Activated CD8-positive, alpha-beta memory T cell treated with anti-CD3 and anti-CD28 coated beads for 36 hours (primary cell): Measurements from ENCODE around the gene RSPH1. TPM values are rescaled to one million over a fixed set of nuclear protein-coding genes. Genes with fewer than 3 reads are reported as not detected.

Experiments used
- CTCF ChIA-PET: fragments of 350-600 bp; sonication (Branson Sonifier 250); formaldehyde crosslinking; loops from one replicate; lab custom pipeline; 2021; ENCODE audit warnings: antibody characterized with exemption; lab: Charles Lee
- POLR2A ChIA-PET: fragments of 350-600 bp; sonication (Branson Sonifier 250); formaldehyde crosslinking; loops from one replicate; lab custom pipeline; 2021; ENCODE audit warnings: antibody characterized with exemption; lab: Charles Lee
- total RNA-seq, 2 experiments: library from RNA; stranded (reverse); gene quantifications; one replicate each; pipeline ENCODE4 v1.2.3, GENCODE V29; 2021

Gene RSPH1
- total RNA-seq, 2 experiments from 2014 or later = not detected

GRCh38 chr21:42533306-42533962 is 37.4 kb upstream of the RSPH1 start:
- ChIA-PET POLR2A (no interaction called here), CTCF (no interaction called here)

DNA sequence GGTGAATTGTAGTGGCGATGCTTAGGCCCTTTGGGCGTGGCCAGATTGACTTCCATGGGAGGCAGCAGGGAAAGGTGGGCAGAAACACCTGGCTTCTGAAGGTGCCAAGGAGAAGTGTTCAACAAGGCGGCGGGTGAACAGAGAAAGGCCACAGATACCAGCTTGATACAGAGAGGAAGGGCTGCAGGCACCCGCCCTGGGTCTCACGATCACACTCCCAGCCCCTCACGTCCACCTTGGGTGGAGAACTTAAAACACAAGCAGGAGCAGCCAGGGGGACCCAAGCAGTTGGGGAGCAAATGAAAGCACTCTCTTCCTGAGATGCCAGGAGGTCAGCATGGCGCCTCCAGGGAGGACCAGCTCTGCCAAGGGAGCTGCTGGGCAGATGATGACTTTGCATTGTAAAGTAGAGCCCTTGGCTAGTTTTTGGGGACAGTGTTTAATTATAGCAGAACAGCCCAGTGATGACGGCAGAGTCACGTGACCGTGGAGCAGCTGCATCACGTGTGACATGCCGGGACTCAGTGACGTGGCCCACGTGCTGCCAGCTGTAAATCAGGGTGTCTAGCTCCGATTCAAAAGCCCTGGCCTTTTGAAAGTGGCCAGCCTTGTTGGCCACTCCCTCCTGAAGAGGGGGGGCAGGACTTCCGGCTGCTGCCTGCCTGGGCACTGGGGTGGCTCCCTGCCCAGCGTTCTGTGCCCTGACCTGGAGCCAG is 36.6 kb upstream of the RSPH1 start:
- ChIA-PET POLR2A (no interaction called here), CTCF (no interaction called here)

DNA sequence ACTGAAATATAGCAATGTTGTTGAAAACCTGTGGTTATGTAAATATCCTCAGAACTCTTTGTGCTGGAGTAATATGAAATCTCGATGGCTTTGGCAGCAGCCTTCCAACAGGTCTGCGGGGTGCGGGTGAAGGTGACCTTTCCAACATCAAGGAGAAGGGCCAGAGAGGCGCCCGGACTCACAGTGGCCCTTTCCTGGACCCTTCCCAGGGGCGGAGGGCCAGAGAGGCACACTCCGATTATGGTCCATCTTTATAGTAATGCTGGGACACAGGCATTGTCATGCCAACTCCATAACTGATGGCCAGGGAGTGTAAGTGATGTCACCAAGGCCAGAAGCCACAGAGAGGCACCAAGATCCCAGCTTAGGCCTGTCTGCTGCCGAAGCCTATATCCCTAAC is 35.7 kb upstream of the RSPH1 start:
- ChIA-PET CTCF (no interaction called here), POLR2A (no interaction called here)

DNA sequence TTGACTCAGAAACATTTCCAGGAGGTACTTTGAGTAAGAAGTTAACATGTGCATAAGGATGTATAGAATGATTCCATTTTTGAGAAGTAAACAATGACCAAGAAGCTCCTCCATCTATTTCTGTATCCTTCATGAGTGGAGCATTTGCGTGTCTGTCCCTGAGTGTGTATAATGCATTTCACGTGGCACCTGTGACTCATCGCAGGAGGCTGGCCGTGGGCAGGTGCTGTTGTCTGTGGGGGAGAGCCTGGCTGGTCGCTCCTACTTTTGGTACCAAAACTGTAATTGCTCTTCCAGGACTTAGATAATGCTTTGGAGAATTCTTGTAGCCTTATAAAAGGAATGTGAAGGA is 34.1 kb upstream of the RSPH1 start:
- POLR2A ChIA-PET = no interaction called here

DNA sequence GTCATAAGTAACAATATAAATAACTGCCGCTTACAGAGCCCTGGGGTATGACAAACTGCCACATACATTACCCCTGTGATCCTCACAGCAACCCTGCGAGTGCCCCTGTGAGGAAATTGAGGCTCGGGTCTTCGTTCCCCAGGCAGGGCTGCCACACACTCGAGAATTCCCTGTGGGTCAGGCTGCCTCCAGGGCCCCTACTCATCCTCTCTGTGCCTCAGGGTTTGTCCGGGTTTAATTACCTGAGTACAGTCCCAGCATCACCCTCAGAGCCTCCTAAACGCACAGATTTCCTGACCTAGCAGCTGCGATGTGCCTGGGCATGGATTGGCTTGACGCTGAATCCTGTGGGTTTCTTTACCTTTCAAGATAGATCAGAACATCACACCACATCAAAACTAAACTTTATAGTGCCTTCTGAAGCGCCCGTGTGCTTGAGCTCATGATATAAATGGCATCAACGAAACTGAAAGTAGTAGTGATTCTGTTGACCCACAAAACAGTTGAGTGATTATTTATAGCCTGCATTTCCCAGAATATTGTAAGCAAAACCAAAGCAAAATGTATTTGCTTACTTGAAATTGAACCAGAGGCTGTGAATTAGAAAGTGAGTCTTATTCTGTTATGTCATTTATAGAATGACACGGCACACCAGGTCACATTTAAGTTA is 31.6 kb upstream of the RSPH1 start:
- CTCF ChIA-PET = interaction anchor here (0.8 to 1.2 kb wide), 4 partner anchors 15 to 123 kb away, joined by 3 to 4 read pairs (median 4); no protein-coding TSS in a partner anchor
- POLR2A ChIA-PET = interaction anchor here (0.5 to 2.3 kb wide), 4 partner anchors 13 to 123 kb away, joined by 3 to 10 read pairs (median 8); partner anchors contain the start of gene SLC37A1

More for the DNA sequence above, 34.1 kb upstream of the RSPH1 start:
- CTCF ChIA-PET = interaction anchor here (1.0 kb wide), 1 partner anchor 8 kb away, joined by 3 read pairs; no protein-coding TSS in a partner anchor

DNA sequence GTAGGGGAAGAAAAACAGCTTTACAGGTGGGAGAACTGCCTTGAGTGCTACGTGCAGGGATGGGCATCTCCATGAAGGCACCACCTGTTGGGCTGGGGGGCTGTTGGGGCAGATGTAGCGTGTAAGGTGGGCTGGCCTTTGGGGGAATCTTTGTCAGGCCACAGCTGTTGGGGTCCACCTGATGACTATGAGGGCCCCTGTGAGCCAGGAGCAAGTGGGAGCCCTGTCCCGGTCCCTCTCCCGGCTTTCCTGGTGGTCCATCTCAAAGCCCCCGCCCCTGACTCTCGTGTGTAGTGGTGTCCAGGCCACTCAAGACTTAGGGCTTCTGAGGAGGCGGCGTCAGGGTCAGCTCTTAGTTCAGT is 31.1 kb upstream of the RSPH1 start:
- POLR2A ChIA-PET = interaction anchor here (0.5 to 2.3 kb wide), 5 partner anchors 13 to 122 kb away, joined by 3 to 10 read pairs (median 7); partner anchors contain the start of gene SLC37A1
- CTCF ChIA-PET = interaction anchor here (1.0 to 1.2 kb wide), 3 partner anchors 14 to 123 kb away, joined by 3 to 4 read pairs (median 4); no protein-coding TSS in a partner anchor

- POLR2A ChIA-PET = interaction anchor here (0.7 to 2.3 kb wide), 4 partner anchors 12 to 122 kb away, joined by 3 to 8 read pairs (median 3); partner anchors contain the start of gene SLC37A1
- CTCF ChIA-PET = interaction anchor here (1.0 to 1.1 kb wide), 2 partner anchors 12 to 14 kb away, joined by 3 to 4 read pairs; no protein-coding TSS in a partner anchor
Observed at GRCh38 chr21:42526379-42526727, 30.3 kb upstream of the RSPH1 start.

- POLR2A ChIA-PET = interaction anchor here (1.0 kb wide), 1 partner anchor 12 kb away, joined by 3 read pairs; the partner anchor contains the start of gene SLC37A1
- CTCF ChIA-PET = interaction anchor here (1.0 kb wide), 1 partner anchor 11 kb away, joined by 3 read pairs; no protein-coding TSS in a partner anchor
Observed at GRCh38 chr21:42525676-42526378, 29.8 kb upstream of the RSPH1 start.

- CTCF ChIA-PET = interaction anchor here (0.9 kb wide), 1 partner anchor 12 kb away, joined by 3 read pairs; no protein-coding TSS in a partner anchor
- POLR2A ChIA-PET = interaction anchor here (1.0 kb wide), 1 partner anchor 11 kb away, joined by 3 read pairs; the partner anchor contains the start of gene SLC37A1
Observed at GRCh38 chr21:42525029-42525581, 29.1 kb upstream of the RSPH1 start.

GRCh38 chr21:42524341-42525028 is 28.5 kb upstream of the RSPH1 start:
- ChIA-PET POLR2A (interaction anchor here (1.1 kb wide), 1 partner anchor 10 kb away, joined by 4 read pairs; no protein-coding TSS in a partner anchor), CTCF (interaction anchor here (0.9 kb wide), 1 partner anchor 12 kb away, joined by 3 read pairs; no protein-coding TSS in a partner anchor)

GRCh38 chr21:42523941-42524340 is 27.9 kb upstream of the RSPH1 start:
- CTCF ChIA-PET = interaction anchor here (0.9 kb wide), 1 partner anchor 13 kb away, joined by 3 read pairs; no protein-coding TSS in a partner anchor
- POLR2A ChIA-PET = interaction anchor here (1.1 kb wide), 1 partner anchor 9 kb away, joined by 4 read pairs; no protein-coding TSS in a partner anchor

DNA sequence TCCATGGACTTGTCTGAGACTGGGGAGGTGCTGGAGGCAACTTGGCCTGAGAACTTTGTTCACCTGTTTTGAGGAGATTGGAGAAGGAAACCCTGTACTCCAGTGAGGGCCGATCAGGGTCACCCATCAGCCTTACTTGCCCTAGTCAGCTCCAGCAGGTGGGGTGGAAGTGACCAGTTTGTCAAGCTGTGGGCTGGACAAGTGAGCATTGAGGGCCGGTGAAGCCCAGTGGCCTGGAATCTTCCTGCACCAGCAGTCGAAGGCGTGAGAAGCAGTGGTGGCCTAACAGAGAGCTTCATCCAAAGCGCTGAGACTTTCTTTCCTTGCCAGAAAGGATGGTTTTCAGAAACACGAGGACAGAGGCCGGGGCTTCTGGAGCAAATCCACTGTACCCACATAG is 27.2 kb upstream of the RSPH1 start:
- POLR2A ChIA-PET = no interaction called here

DNA sequence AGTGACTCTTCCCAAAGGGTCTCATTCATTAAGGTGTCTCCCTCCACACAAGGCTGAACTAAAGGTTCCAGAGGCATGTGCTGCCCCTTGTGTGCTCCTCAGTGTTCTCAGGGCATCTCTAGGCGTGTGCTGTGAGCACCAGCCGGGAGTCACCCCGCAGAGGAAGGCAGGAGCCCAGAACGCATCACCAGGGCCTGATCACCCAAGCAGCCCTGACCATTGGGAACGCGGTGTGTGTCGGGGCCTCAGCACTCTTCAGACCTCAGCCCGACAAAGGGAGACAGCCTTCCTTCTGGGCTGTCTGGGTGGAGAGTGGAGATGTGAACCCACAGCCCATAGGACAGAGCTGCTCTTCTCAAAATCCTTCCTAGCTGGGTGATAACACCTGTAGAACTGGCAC is 26.7 kb upstream of the RSPH1 start:
- ChIA-PET POLR2A (no interaction called here), CTCF (no interaction called here)

More for the DNA sequence above, 27.2 kb upstream of the RSPH1 start:
- CTCF ChIA-PET = no interaction called here

DNA sequence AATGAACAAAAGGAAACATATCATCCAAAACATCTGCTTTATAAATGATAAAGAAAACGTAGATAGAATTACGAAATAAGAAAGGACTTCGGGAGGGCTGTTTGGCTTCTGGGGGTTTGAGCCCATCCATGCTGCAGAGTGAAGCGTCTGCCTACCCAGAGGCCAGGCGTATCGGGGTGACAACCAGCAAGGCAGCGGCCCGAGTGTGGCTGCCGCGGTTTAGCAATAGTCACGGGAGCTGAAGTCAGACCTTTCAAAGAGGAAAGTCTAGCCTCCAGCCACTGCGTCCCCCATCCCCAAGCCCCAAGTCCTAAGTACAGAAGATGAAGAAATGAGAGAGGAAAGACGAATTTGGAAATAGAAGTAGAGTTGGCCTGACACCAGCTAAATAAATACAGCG is 26.2 kb upstream of the RSPH1 start:
- CTCF ChIA-PET = no interaction called here
- POLR2A ChIA-PET = no interaction called here

DNA sequence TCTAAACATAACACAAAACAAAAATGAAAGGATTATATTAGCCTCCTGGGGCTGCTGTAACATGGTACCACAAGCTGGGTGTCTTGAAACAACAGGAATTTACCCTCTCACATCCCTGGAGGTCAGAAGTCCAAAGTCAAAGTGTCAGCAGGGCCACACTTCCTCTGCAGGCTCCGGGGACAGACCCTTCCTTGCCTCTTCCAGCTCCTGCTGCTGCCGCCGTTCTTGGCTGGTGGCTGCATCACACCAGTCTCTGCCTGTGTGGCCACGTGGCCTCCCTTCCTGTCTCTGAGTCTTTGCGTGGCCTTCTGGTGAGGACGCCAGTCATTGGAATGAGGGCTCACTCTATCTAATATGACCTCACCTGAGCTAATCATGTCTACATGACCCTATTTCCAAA is 25.8 kb upstream of the RSPH1 start:
- ChIA-PET CTCF (no interaction called here), POLR2A (no interaction called here)

GRCh38 chr21:42521384-42521783 is 25.4 kb upstream of the RSPH1 start:
- ChIA-PET POLR2A (no interaction called here), CTCF (no interaction called here)

DNA sequence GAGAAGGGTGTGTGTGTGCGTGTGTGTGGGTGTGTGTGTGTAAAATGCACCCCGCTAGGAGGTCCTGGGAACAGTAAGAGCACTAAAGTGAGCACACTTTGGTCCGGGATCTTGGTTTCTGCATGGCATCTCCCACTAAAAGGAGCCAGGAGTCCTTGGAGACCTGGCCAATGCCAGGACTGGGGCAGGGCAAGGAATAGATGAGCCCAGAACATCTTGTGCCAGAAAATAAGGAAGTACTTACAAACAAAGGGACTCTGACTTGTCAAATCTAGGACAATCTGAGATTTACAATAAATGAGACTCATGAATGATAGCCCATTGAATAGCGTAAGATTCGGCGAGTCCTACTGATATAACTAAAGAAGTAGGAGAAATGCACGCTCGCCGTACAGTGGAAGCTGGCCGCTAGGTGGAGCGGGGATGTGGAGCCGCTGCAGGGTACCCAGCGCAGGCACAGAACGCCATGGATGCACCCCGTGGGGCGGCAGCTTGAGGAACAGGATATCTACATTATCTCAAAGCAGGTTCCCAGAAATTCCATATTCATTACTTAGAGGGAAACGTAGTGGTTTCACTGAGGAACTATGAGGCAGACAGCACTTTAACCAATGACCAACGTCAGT is 24.7 kb upstream of the RSPH1 start:
- CTCF ChIA-PET = no interaction called here
- POLR2A ChIA-PET = no interaction called here
